Fibroblast of villous mesenchyme (primary cell): Measurements from ENCODE around the gene RCBTB1. TPM values are rescaled to one million over a fixed set of nuclear protein-coding genes. Genes with fewer than 3 reads are reported as not detected.

Source experiments
- total RNA-seq: library from RNA; depleted of rRNA; stranded (reverse); fragments of >200 nt; gene quantifications from 2 replicates; pipeline ENCODE4 v1.2.3, GENCODE V29; 2012

RCBTB1 gene
- total RNA-seq, 1 donor, result 25.5 TPM

Other genes starting within 250 kb of the RCBTB1 start
- 10.3 and 15.1 TPM in 2 replicates for gene CAB39L, start 141.5 kb downstream of the RCBTB1 start, total RNA-seq
- gene SETDB2, start 141.3 kb downstream of the RCBTB1 start, total RNA-seq, result 11.9 and 16.4 TPM in 2 replicates
- gene PHF11, start 89.6 kb downstream of the RCBTB1 start, total RNA-seq, result 21.6 and 27.6 TPM in 2 replicates
- not detected in 2 replicates for gene ARL11, start 42.9 kb upstream of the RCBTB1 start, total RNA-seq
- 39.7 and 52.5 TPM in 2 replicates for gene EBPL, start 105.9 kb upstream of the RCBTB1 start, total RNA-seq
- gene KPNA3, start 207.1 kb upstream of the RCBTB1 start, total RNA-seq, result 26.1 and 36.7 TPM in 2 replicates